Measurements from ENCODE around the gene LIPK. TPM values are rescaled to one million over a fixed set of nuclear protein-coding genes. Genes with fewer than 3 reads are reported as not detected.
"Not testable (repeated sequence)": the region's sequence is repeated elsewhere in the genome, so short reads cannot be mapped to it uniquely, and the experiment has no call there.

LIPK gene
- polyA plus RNA-seq, 1 donor = not detected

DNA sequence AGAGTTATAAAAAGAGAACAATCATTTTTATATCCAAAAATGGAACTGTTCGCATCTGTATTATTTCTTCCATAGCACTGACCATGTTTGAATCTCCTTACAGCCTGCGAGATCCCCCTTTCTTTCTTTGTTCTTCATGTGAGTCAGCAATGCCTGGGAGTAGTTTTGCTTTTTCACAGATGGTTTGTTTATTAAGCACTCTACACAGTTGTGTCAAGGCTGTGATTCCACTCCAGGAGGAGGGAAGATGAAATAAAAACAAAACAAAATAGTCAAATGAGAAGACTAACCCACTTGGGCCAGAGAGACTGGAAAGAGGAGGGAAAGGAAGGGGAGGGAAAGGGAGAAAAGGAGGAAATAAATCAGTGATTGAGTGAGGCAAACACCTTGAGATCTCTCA, 34.0 kb upstream of the LIPK start:
- H3K4me1 ChIP-seq (ENCODE audit: control insufficient read depth, insufficient read depth, low read length) = no peaks in the 10 kb centered on the region
- 88% methylated on average over 2 of the region's 2 CpGs for WGBS (ENCODE audit: insufficient coverage, low lambda C conversion rate)
- H3K9me3 ChIP-seq (ENCODE audit: control insufficient read depth, low read depth, low read length) = no peaks in the 10 kb centered on the region
- H3K4me3 ChIP-seq (ENCODE audit: low read length) = no peak overlapping the region
- no peaks in the 10 kb centered on the region for H3K27me3 ChIP-seq (ENCODE audit: control insufficient read depth, insufficient read depth, low read length)
- no peaks in the 10 kb centered on the region for H3K36me3 ChIP-seq (ENCODE audit: control insufficient read depth, insufficient read depth, low read length)
- no peak overlapping the region for H3K27ac ChIP-seq (ENCODE audit: low read length)
- DNase-seq = no peak

GRCh38 chr10:88676283-88677060, 29.6 kb upstream of the LIPK start:
- Histone ChIP-seq H3K36me3 (ENCODE audit: control insufficient read depth, insufficient read depth, low read length) (no peaks in the 10 kb centered on the region), H3K9me3 (ENCODE audit: control insufficient read depth, low read depth, low read length) (no peaks in the 10 kb centered on the region), H3K27ac (ENCODE audit: low read length) (no peak overlapping the region), H3K27me3 (ENCODE audit: control insufficient read depth, insufficient read depth, low read length) (no peaks in the 10 kb centered on the region), H3K4me1 (ENCODE audit: control insufficient read depth, insufficient read depth, low read length) (no peaks in the 10 kb centered on the region), H3K4me3 (ENCODE audit: low read length) (no peak overlapping the region)
- WGBS (ENCODE audit: insufficient coverage, low lambda C conversion rate) = 100% methylated on average over 1 of the region's 4 CpGs
- no peak for DNase-seq

- Histone ChIP-seq H3K36me3 (ENCODE audit: control insufficient read depth, insufficient read depth, low read length) (no peaks in the 10 kb centered on the region), H3K27me3 (ENCODE audit: control insufficient read depth, insufficient read depth, low read length) (no peaks in the 10 kb centered on the region), H3K9me3 (ENCODE audit: control insufficient read depth, low read depth, low read length) (no peaks in the 10 kb centered on the region), H3K4me3 (ENCODE audit: low read length) (no peak overlapping the region), H3K27ac (ENCODE audit: low read length) (no peak overlapping the region), H3K4me1 (ENCODE audit: control insufficient read depth, insufficient read depth, low read length) (no peaks in the 10 kb centered on the region)
- 100% methylated on average over 2 of the region's 4 CpGs for WGBS (ENCODE audit: insufficient coverage, low lambda C conversion rate)
- no peak for DNase-seq
Observed at GRCh38 chr10:88680958-88681357, 25.1 kb upstream of the LIPK start.

- H3K4me1 ChIP-seq (ENCODE audit: control insufficient read depth, insufficient read depth, low read length) = no peaks in the 10 kb centered on the region
- H3K27ac ChIP-seq (ENCODE audit: low read length) = no peak overlapping the region
- no peaks in the 10 kb centered on the region for H3K9me3 ChIP-seq (ENCODE audit: control insufficient read depth, low read depth, low read length)
- H3K27me3 ChIP-seq (ENCODE audit: control insufficient read depth, insufficient read depth, low read length) = no peaks in the 10 kb centered on the region
- no peak overlapping the region for H3K4me3 ChIP-seq (ENCODE audit: low read length)
- no peaks in the 10 kb centered on the region for H3K36me3 ChIP-seq (ENCODE audit: control insufficient read depth, insufficient read depth, low read length)
- DNase-seq = no peak
- 87% methylated on average over 4 of the region's 4 CpGs for WGBS (ENCODE audit: insufficient coverage, low lambda C conversion rate)
Observed at GRCh38 chr10:88682491-88682890, 23.6 kb upstream of the LIPK start.

DNA sequence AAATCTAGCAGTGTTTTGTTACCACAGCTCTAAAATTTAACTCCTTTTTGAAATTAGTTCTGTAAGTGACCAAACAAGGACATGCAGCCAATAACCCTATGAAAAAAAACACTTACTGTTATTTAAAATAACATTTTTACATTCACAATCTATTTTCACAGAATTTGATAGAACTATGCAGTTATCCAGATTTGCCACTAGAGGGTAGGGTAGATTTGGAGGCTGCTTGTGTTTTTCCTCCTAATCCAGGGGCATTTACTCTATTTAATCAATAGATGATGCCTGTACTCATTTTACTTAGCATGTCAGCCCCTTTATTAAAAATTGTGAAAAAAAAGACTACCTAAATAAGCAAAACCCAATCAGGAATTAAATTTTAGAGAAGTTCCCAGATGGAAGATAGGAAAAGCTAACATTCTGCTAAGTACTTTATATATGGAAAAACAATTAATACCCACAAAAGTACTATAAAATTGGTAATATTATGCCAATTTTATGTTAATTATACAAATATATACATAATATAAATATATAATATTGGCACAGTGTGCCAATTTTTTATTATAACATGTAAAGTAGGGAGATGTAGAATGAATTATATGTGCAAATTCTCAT, 18.1 kb upstream of the LIPK start:
- H3K36me3 ChIP-seq (ENCODE audit: control insufficient read depth, insufficient read depth, low read length) = no peaks in the 10 kb centered on the region
- no peak overlapping the region for H3K4me3 ChIP-seq (ENCODE audit: low read length)
- H3K4me1 ChIP-seq (ENCODE audit: control insufficient read depth, insufficient read depth, low read length) = no peaks in the 10 kb centered on the region
- H3K9me3 ChIP-seq (ENCODE audit: control insufficient read depth, low read depth, low read length) = no peaks in the 10 kb centered on the region
- no peaks in the 10 kb centered on the region for H3K27me3 ChIP-seq (ENCODE audit: control insufficient read depth, insufficient read depth, low read length)
- H3K27ac ChIP-seq (ENCODE audit: low read length) = no peak overlapping the region
- DNase-seq = no peak

GRCh38 chr10:88689366-88689765, 16.7 kb upstream of the LIPK start:
- Histone ChIP-seq H3K27me3 (ENCODE audit: control insufficient read depth, insufficient read depth, low read length) (no peaks in the 10 kb centered on the region), H3K27ac (ENCODE audit: low read length) (no peak overlapping the region), H3K36me3 (ENCODE audit: control insufficient read depth, insufficient read depth, low read length) (no peaks in the 10 kb centered on the region), H3K4me3 (ENCODE audit: low read length) (no peak overlapping the region), H3K9me3 (ENCODE audit: control insufficient read depth, low read depth, low read length) (no peaks in the 10 kb centered on the region), H3K4me1 (ENCODE audit: control insufficient read depth, insufficient read depth, low read length) (no peaks in the 10 kb centered on the region)
- WGBS (ENCODE audit: insufficient coverage, low lambda C conversion rate) = no CpG with 5 or more reads among the region's 6 CpGs
- DNase-seq = no peak

DNA sequence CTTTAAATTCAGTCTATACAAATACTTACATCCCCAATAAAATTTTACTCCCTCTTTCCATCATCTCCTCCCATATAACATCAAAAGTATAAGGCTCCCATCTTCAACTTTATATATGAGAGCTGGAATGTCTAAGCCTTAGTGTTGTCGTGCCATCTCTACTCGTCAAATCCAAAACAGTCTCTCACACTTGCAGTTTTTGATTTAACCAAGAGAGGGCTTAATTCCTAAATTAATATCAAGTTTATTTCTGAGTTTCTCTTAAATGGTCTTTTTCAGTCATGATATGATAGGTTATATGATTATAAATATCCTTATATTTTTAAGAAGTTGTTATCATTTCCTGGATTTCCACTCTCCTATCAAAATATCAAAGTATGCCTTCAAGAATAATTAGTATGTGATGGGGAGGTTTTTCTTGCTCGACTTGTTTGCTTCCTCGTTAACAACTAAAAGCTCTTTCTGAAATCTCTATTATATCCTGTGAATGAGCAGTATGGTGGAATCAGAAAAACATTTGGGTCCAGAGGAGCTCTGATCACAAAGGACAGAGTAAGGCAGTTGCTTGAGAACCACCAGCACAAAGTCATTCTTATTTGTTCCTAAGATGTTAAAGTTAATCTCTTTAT, 12.5 kb upstream of the LIPK start:
- DNase-seq = no peak
- no peaks in the 10 kb centered on the region for H3K27me3 ChIP-seq (ENCODE audit: control insufficient read depth, insufficient read depth, low read length)
- no peaks in the 10 kb centered on the region for H3K9me3 ChIP-seq (ENCODE audit: control insufficient read depth, low read depth, low read length)
- H3K36me3 ChIP-seq (ENCODE audit: control insufficient read depth, insufficient read depth, low read length) = no peaks in the 10 kb centered on the region
- no peak overlapping the region for H3K27ac ChIP-seq (ENCODE audit: low read length)
- H3K4me1 ChIP-seq (ENCODE audit: control insufficient read depth, insufficient read depth, low read length) = no peaks in the 10 kb centered on the region
- no peak overlapping the region for H3K4me3 ChIP-seq (ENCODE audit: low read length)
- WGBS (ENCODE audit: insufficient coverage, low lambda C conversion rate) = 80% methylated on average over 1 of the region's 4 CpGs

DNA sequence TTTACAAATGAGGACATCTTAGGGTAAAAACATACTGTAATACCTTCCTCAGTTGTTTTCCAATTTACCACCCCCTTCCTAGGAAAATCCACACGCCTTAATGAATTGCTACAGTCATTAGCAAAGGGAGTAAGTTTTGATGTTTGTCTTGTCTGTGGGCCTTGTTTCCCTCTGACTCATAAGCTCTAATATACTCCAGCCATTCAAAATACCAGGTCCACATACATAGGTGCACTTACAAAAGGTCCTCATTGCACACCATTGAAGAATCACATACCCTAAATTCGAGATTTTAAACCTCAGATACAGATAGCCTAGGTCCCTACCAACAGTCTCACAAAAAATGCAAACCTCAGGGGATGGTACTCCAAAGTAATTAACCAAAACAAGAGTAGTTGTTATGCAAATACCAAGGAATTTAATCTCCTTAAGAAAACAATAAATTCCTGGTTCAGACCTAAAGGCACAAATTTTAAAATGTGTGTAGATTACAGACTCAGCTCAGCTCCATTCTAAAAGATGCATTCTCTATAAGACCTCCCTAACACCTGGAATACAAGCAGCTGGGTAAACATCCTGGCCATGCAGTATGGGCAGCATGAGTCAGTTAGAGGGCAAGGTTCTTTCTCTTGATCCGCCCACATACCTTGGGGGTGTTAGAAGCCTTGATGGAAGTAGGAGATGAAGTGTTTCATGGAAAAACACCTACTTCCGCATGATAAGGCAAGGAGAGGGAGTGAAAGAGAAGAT, 3.0 kb upstream of the LIPK start:
- Histone ChIP-seq H3K27me3 (ENCODE audit: control insufficient read depth, insufficient read depth, low read length) (no peaks in the 10 kb centered on the region), H3K9me3 (ENCODE audit: control insufficient read depth, low read depth, low read length) (no peaks in the 10 kb centered on the region), H3K36me3 (ENCODE audit: control insufficient read depth, insufficient read depth, low read length) (no peaks in the 10 kb centered on the region), H3K27ac (ENCODE audit: low read length) (peak overlapping the region; percentile 62), H3K4me1 (ENCODE audit: control insufficient read depth, insufficient read depth, low read length) (peaks cover 6% of the 10 kb centered on the region), H3K4me3 (ENCODE audit: low read length) (no peak overlapping the region)
- WGBS (ENCODE audit: insufficient coverage, low lambda C conversion rate) = no CpG with 5 or more reads among the region's 4 CpGs
- peak; percentile 93 to 96 for DNase-seq

DNA sequence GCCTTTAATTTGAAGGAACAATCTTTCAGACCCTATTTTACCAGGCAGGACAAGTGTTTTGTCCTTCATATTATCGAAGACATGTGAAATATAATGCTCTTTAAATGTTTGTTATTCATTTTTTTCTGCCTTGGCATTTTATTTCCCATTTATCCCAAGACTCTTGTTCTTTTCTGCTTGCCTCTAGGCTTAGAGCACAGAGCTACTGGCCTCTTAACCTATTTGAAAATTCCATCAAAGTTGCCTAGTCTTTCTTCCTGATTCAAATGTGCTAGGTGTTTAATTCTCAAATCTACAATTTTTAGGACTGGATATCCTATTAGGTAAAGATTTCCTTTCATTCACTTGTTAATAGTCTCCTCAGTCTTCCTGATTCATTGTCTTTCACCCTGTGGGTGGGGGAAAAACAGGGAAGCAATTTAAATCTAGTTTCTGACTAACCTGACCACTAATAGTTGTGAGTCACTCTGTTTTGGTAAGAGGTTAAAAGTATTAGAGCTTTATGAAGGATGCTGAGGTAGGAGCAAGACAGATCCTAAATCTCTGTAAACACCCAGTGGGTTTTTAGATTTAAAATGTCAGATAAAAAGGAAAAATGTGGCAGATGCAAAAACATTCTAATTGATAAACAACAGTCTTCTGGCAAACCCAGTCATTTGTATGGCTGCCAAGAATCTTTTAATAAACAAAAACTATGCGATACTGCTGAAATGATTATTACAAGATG, 1.5 kb downstream of the LIPK start:
- 100% methylated on average over 1 of the region's 2 CpGs for WGBS (ENCODE audit: insufficient coverage, low lambda C conversion rate)
- Histone ChIP-seq H3K9me3 (ENCODE audit: control insufficient read depth, low read depth, low read length) (no peaks in the 10 kb centered on the region), H3K36me3 (ENCODE audit: control insufficient read depth, insufficient read depth, low read length) (no peaks in the 10 kb centered on the region), H3K27me3 (ENCODE audit: control insufficient read depth, insufficient read depth, low read length) (no peaks in the 10 kb centered on the region), H3K4me3 (ENCODE audit: low read length) (no peak overlapping the region), H3K27ac (ENCODE audit: low read length) (no peak overlapping the region), H3K4me1 (ENCODE audit: control insufficient read depth, insufficient read depth, low read length) (peaks cover under 1% of the 10 kb centered on the region)
- no peak for DNase-seq

DNA sequence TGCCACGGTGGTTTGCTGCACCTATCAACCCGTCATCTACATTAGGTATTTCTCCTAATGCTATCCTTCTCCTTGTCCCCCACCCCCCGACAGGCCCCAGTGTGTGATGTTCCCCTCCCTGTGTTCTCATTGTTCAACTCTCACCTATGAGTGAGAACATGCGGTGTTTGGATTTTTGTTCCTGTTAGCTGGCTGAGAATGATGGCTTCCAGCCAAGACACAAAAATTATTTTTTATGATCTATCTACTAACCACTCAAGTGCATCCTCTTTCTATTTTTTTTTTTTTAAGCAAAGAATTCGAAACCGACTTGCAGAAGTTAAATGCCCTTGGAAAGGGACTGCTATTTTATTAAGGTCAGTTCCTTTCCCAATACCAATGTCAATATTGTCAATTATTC, 3.3 kb downstream of the LIPK start:
- not testable (repeated sequence) for H3K27me3 ChIP-seq (ENCODE audit: control insufficient read depth, insufficient read depth, low read length); H3K36me3 ChIP-seq (ENCODE audit: control insufficient read depth, insufficient read depth, low read length); H3K27ac ChIP-seq (ENCODE audit: low read length); H3K9me3 ChIP-seq (ENCODE audit: control insufficient read depth, low read depth, low read length); H3K4me1 ChIP-seq (ENCODE audit: control insufficient read depth, insufficient read depth, low read length); DNase-seq; H3K4me3 ChIP-seq (ENCODE audit: low read length)
- 73% methylated on average over 3 of the region's 6 CpGs for WGBS (ENCODE audit: insufficient coverage, low lambda C conversion rate)

Data from large intestine (tissue), 3 donors.